Sigmoid colon (tissue), 4 donors: Measurements from ENCODE around the gene TAAR5.

Experiments
- CTCF ChIP-seq, 4 experiments: fragments of 450-650 bp in 3 of 4; fragments of 200-600 bp in 1 of 4; IDR thresholded peaks; one replicate each; pipeline ENCODE4 v1.5.1; 2016 to 2019; ENCODE audit warnings: antibody characterized with exemption in 4 of 4, mild to moderate bottlenecking in 3 of 4, moderate library complexity in 2 of 4
- POLR2AphosphoS5 ChIP-seq, 4 donors: sonication (generic); formaldehyde crosslinking; IDR thresholded peaks; one replicate each; pipeline ENCODE4 v1.6.1; 2017; ENCODE audit warnings: antibody characterized with exemption in 4 of 4

GRCh38 chr6:132584698-132585097 lies 4.8 kb downstream of the TAAR5 start:
- TF ChIP-seq POLR2AphosphoS5 (IDR thresholded peaks at IDR 0.05): no peak
- no peak for TF ChIP-seq CTCF (IDR thresholded peaks at IDR 0.05)
